Measurements from ENCODE around the gene KRT80.

The KRT80 gene

GRCh38 chr12:52145228-52146088 lies 46.4 kb downstream of the KRT80 start:
- FAIRE-seq (no peak), DNase-seq (ENCODE audit: insufficient read length) (no peak)
- TF ChIP-seq TAF1 (IDR thresholded peaks at IDR 0.05; ENCODE audit: borderline replicate concordance, low read depth, low read length) (no peak), POLR2A (IDR thresholded peaks at IDR 0.05; ENCODE audit: low read depth, low read length) (no peak), POLR2AphosphoS5 (IDR thresholded peaks at IDR 0.05; ENCODE audit: low read depth, low read length) (no peak)

- TF ChIP-seq POLR2A (IDR thresholded peaks at IDR 0.05; ENCODE audit: low read depth, low read length) = no peak
- DNase-seq (ENCODE audit: insufficient read length) = no peak
- no peak for FAIRE-seq
These were observed 47.1 kb downstream of the KRT80 start for GRCh38 chr12:52144512-52145227.

GRCh38 chr12:52142431-52142830 lies 49.4 kb downstream of the KRT80 start:
- FAIRE-seq (no peak), DNase-seq (ENCODE audit: insufficient read length) (no peak)
- TF ChIP-seq POLR2AphosphoS5 (IDR thresholded peaks at IDR 0.05; ENCODE audit: low read depth, low read length) (no peak), TAF1 (IDR thresholded peaks at IDR 0.05; ENCODE audit: borderline replicate concordance, low read depth, low read length) (no peak), POLR2A (IDR thresholded peaks at IDR 0.05; ENCODE audit: low read depth, low read length) (no peak)

- TF ChIP-seq POLR2A (IDR thresholded peaks at IDR 0.05; ENCODE audit: low read depth, low read length) (no peak), TAF1 (IDR thresholded peaks at IDR 0.05; ENCODE audit: borderline replicate concordance, low read depth, low read length) (no peak), POLR2AphosphoS5 (IDR thresholded peaks at IDR 0.05; ENCODE audit: low read depth, low read length) (no peak)
- DNase-seq (ENCODE audit: insufficient read length) = no peak
- FAIRE-seq = no peak
These were observed 49.9 kb downstream of the KRT80 start for GRCh38 chr12:52141875-52142274.

- DNase-seq (ENCODE audit: insufficient read length) (no peak), FAIRE-seq (no peak)
- TF ChIP-seq TAF1 (IDR thresholded peaks at IDR 0.05; ENCODE audit: borderline replicate concordance, low read depth, low read length) (no peak), POLR2AphosphoS5 (IDR thresholded peaks at IDR 0.05; ENCODE audit: low read depth, low read length) (no peak), POLR2A (IDR thresholded peaks at IDR 0.05; ENCODE audit: low read depth, low read length) (no peak)
These were observed 50.5 kb downstream of the KRT80 start for GRCh38 chr12:52141306-52141705.

GRCh38 chr12:52139579-52140062 lies 52.2 kb downstream of the KRT80 start:
- TF ChIP-seq POLR2AphosphoS5 (IDR thresholded peaks at IDR 0.05; ENCODE audit: low read depth, low read length) = no peak
- no peak for TF ChIP-seq POLR2A (IDR thresholded peaks at IDR 0.05; ENCODE audit: low read depth, low read length)
- TF ChIP-seq TAF1 (IDR thresholded peaks at IDR 0.05; ENCODE audit: borderline replicate concordance, low read depth, low read length) = no peak
- FAIRE-seq (no peak), DNase-seq (ENCODE audit: insufficient read length) (peak; percentile 56)

- no peak for DNase-seq (ENCODE audit: insufficient read length)
- FAIRE-seq = no peak
- TF ChIP-seq POLR2A (IDR thresholded peaks at IDR 0.05; ENCODE audit: low read depth, low read length) (no peak), POLR2AphosphoS5 (IDR thresholded peaks at IDR 0.05; ENCODE audit: low read depth, low read length) (no peak), TAF1 (IDR thresholded peaks at IDR 0.05; ENCODE audit: borderline replicate concordance, low read depth, low read length) (no peak)
These were observed 52.7 kb downstream of the KRT80 start for GRCh38 chr12:52139147-52139546.

- no peak for FAIRE-seq
- DNase-seq (ENCODE audit: insufficient read length) = no peak
- TF ChIP-seq POLR2AphosphoS5 (IDR thresholded peaks at IDR 0.05; ENCODE audit: low read depth, low read length) (no peak), POLR2A (IDR thresholded peaks at IDR 0.05; ENCODE audit: low read depth, low read length) (no peak), TAF1 (IDR thresholded peaks at IDR 0.05; ENCODE audit: borderline replicate concordance, low read depth, low read length) (no peak)
These were observed 54.1 kb downstream of the KRT80 start for GRCh38 chr12:52137746-52138145.

GRCh38 chr12:52132754-52133161 lies 59.1 kb downstream of the KRT80 start:
- TF ChIP-seq POLR2AphosphoS5 (IDR thresholded peaks at IDR 0.05; ENCODE audit: low read depth, low read length) = no peak
- TF ChIP-seq TAF1 (IDR thresholded peaks at IDR 0.05; ENCODE audit: borderline replicate concordance, low read depth, low read length) = no peak
- no peak for TF ChIP-seq POLR2A (IDR thresholded peaks at IDR 0.05; ENCODE audit: low read depth, low read length)
- FAIRE-seq (no peak), DNase-seq (ENCODE audit: insufficient read length) (no peak)

- TF ChIP-seq TAF1 (IDR thresholded peaks at IDR 0.05; ENCODE audit: borderline replicate concordance, low read depth, low read length) = no peak
- no peak for TF ChIP-seq POLR2A (IDR thresholded peaks at IDR 0.05; ENCODE audit: low read depth, low read length)
- TF ChIP-seq POLR2AphosphoS5 (IDR thresholded peaks at IDR 0.05; ENCODE audit: low read depth, low read length) = no peak
- FAIRE-seq (no peak), DNase-seq (ENCODE audit: insufficient read length) (peak; percentile 1)
These were observed 61.1 kb downstream of the KRT80 start for GRCh38 chr12:52130711-52131110.

- no peak for DNase-seq (ENCODE audit: insufficient read length)
- FAIRE-seq = no peak
- TF ChIP-seq TAF1 (IDR thresholded peaks at IDR 0.05; ENCODE audit: borderline replicate concordance, low read depth, low read length) (no peak), POLR2AphosphoS5 (IDR thresholded peaks at IDR 0.05; ENCODE audit: low read depth, low read length) (no peak), POLR2A (IDR thresholded peaks at IDR 0.05; ENCODE audit: low read depth, low read length) (no peak)
These were observed 63.9 kb downstream of the KRT80 start for GRCh38 chr12:52127683-52128450.

All from GM12892 (cell line).